Measurements from ENCODE around the gene PRDM16. TPM values are rescaled to one million over a fixed set of nuclear protein-coding genes. Genes with fewer than 3 reads are reported as not detected.
"Not testable (repeated sequence)": the region's sequence is repeated elsewhere in the genome, so short reads cannot be mapped to it uniquely, and the experiment has no call there.

PRDM16 gene
- total RNA-seq, 1 experiment from 2014 or later: not detected

DNA sequence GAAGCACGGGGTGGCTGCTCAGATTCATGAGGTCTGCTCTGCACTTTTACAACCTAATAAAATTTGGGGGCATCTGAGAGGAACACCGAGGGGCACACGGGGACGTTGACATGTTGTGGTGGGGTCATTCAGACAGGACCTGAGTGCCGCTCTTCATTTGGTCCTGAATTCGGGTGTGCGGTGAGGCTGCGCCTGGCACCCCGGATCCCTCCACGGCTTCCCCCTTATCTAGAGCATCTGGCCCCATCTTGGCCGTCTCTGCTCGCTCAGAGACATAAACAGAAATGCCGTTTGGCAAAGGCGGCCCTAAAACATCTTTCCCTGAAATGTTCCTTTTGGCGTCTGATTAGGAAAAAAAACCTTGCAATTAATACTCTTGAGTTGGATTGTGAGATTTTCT, 157.2 kb downstream of the PRDM16 start:
- no peak for DNase-seq (ENCODE audit: low read depth)

- no peak for DNase-seq (ENCODE audit: low read depth)
Observed at GRCh38 chr1:3226701-3227350, 157.8 kb downstream of the PRDM16 start.

GRCh38 chr1:3227351-3227704, 158.3 kb downstream of the PRDM16 start:
- DNase-seq (ENCODE audit: low read depth): no peak

- no peak for DNase-seq (ENCODE audit: low read depth)
Observed at GRCh38 chr1:3227893-3228292, 158.9 kb downstream of the PRDM16 start.

DNA sequence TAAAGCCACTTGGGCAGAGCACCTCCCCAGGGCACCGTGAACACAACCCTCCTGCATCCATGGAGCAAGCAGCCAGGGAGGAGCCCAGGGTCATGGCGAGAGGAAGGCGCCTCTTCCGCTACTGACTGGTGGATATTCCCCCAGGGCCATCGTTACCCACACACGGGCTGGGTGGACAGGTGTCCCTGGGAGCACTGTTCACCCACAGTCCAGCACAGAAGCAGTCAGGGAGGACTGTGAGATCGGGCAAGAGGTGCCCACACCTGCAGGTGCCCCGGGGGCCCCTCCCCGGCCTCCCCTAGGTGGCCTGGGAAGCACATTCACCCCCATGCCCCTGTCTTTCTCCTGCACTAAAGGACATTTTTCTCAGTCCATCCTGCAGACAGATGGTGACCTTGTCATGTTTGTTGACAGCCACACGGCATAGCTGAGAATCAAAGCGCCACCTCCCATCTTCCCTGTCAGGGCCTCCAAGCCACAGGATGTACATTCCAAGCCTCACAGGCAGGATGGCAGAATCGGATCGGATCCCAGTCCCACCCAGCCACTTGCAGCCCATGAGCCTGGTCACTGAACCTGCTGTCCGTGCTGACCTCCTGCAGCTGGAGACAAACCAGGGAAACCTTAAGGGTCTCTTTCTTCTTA, 160.2 kb downstream of the PRDM16 start:
- no peak for DNase-seq (ENCODE audit: low read depth)

DNA sequence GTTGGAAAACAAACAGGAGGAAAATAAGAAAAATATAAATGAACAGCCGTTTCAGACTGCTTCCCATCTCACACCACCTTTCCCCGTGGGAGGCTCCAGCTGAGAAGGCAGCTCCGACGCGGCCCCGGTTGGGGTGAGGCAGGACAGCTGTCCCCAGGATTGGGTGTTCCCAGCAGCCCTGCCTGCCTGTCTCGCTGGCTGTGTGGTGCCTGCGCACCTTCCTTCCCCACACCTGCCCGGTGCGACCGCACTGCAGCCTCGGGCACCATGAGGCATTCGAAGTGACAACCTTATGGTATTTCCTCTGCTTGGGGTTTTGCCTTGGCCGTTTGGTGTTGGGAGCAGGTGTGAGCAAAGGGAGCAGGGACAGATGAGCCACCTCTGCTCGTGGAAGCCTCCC, 161.6 kb downstream of the PRDM16 start:
- no peak for DNase-seq (ENCODE audit: low read depth)

DNA sequence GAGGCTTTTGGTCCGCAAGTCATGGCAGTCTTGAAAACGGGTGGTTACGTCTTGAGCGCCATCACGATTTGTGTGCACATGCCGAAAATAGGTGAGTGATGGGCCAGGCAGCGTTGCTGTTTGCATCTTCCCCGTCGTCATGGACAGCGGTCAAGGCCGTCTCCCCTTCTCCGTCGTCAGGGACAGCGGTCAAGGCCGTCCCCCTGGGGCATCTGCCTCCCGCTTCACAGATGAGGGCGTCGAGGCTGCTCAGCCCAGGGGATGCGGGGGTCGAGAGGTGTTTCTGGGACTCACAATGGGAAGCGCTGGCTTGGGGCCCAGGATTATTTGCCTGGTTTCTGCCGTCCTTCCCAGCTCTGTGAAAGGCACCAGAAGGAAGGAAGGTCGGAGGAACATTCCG, 162.2 kb downstream of the PRDM16 start:
- no peak for DNase-seq (ENCODE audit: low read depth)

- DNase-seq (ENCODE audit: low read depth): no peak
Observed at GRCh38 chr1:3231826-3232225, 162.8 kb downstream of the PRDM16 start.

DNA sequence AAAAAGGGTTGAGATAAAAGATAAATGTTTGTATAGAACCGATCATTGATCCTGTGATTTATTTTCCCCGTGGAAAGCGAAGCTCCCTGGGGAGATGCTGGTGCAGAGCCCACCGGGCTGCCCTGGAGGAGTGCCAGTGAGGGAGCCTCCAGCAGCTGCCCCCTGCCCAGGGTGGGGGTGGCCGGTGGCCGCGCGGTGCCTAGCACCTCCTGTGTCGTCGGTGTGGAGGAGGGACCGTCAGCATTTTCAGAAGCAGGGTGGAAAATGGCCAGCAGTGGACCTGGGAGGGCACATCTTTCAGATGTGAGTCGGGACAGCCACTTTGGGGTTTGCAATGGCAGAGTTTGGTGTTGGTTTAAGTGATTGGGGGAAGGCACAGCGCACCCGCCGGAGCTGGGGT, 164.0 kb downstream of the PRDM16 start:
- DNase-seq (ENCODE audit: low read depth): no peak

- no peak for DNase-seq (ENCODE audit: low read depth)
Observed at GRCh38 chr1:3233551-3233950, 164.5 kb downstream of the PRDM16 start.

- DNase-seq (ENCODE audit: low read depth): no peak
Observed at GRCh38 chr1:3234281-3234680, 165.3 kb downstream of the PRDM16 start.

DNA sequence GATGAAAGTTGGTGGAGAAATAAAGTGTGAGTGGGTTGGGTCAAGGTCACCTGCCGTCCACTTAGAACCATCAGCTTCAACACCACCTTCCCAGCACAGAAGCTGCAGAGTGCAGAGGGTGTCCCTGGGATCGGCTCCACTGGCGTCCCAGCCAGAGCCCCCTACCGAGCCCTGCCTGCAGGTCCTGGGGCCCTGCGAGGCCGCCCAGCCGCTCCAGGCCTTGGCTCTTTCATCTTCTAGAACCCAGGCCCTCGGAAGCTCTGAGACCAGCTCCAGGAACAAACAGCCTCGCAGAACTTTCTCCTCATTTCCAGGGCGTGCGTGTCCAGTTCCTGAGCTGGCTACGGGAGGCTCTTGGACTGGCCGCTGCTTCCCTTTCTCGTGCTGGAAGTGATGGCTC, 166.0 kb downstream of the PRDM16 start:
- DNase-seq (ENCODE audit: low read depth): no peak

GRCh38 chr1:3235496-3235895, 166.5 kb downstream of the PRDM16 start:
- no peak for DNase-seq (ENCODE audit: low read depth)

- DNase-seq (ENCODE audit: low read depth): no peak
Observed at GRCh38 chr1:3236361-3236760, 167.4 kb downstream of the PRDM16 start.

- no peak for DNase-seq (ENCODE audit: low read depth)
Observed at GRCh38 chr1:3236955-3237354, 168.0 kb downstream of the PRDM16 start.

- no peak for DNase-seq (ENCODE audit: low read depth)
Observed at GRCh38 chr1:3237570-3237969, 168.6 kb downstream of the PRDM16 start.

GRCh38 chr1:3237994-3238702, 169.1 kb downstream of the PRDM16 start:
- no peak for DNase-seq (ENCODE audit: low read depth)

DNA sequence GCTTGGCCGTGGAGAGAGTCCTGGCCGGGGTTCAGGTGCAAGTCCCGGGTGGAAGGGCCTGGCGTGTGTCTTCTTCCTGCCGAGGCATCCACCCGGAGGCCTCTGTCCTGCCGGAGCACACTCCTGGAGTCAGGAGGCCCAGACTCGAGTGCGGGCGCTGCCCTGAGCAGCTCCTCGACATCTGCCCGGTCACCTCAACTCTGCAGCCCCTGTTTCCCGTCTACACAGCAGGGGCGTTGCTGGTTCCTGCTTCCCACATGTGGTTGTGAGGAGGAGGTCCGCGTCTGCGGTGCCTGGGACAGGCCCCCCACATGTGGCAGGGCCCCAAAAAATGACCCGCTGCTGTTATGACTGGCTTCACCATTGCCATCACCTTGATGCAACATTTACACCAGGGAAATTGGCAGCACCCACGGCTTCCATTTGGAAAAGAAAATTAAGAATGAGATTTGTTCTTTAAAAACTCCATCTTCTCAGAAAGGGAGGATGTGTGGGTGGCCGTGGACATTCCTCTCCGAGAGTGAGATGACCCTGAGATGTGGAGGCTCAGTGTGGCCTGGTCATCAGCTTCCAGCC, 169.8 kb downstream of the PRDM16 start:
- no peak for DNase-seq (ENCODE audit: low read depth)

DNA sequence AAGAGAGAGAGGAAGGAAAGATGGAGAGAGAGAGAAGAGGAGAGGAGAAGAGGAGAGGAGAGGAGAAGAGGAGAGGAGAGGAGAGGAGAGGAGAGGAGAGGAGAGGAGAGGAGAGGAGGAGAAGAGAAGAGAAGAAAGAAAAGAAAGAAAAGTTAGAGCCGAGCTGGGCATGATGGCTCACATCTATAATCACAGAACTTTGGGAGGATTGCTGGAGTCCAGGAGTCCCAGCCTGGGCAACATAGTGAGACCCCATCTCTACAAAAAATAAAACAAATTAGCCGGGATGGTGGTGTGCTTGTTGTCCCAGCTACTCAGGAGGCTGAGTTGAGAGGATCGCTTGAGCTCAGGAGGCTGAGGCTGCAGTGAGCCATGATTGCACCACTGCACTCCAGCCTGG, 171.0 kb downstream of the PRDM16 start:
- not testable (repeated sequence) for DNase-seq (ENCODE audit: low read depth)

- no peak for DNase-seq (ENCODE audit: low read depth)
Observed at GRCh38 chr1:3240524-3241235, 171.7 kb downstream of the PRDM16 start.

DNA sequence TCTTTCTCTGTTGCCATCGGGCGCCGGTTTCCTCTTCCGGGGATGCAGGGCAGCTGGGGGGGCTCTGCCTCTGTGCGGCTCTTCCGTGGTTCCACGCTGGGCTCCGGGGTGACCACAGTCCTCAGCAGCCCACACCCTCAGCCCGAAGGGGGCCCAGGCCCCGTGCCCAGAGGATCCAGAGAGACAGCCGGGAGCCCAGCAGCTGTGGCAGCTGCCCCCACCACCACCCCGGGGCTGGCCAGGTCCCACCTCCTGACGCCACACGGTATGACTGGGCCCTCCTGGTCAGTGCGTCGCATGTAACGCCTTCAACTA, 172.2 kb downstream of the PRDM16 start:
- DNase-seq (ENCODE audit: low read depth): no peak
